Measurements from ENCODE around the gene ICAM2.

Gene ICAM2

GRCh38 chr17:63987221-63988126, 33.0 kb downstream of the ICAM2 start:
- no peak overlapping the region for H3K4me3 ChIP-seq (ENCODE audit: insufficient read depth, low read length, poor library complexity, severe bottlenecking)
- no peaks in the 10 kb centered on the region for H3K9me3 ChIP-seq (ENCODE audit: insufficient read depth, low read length)
- H3F3A ChIP-seq (ENCODE audit: insufficient read depth) = no peaks in the 10 kb centered on the region
- H3K36me3 ChIP-seq (ENCODE audit: low read length) = no peaks in the 10 kb centered on the region
- no peak overlapping the region for H3K4me2 ChIP-seq (ENCODE audit: low read depth, low read length, poor library complexity, severe bottlenecking)
- no peaks in the 10 kb centered on the region for H4K20me1 ChIP-seq (ENCODE audit: low read depth, low read length)
- no peak overlapping the region for H3K9ac ChIP-seq (ENCODE audit: low read length)
- H3K27ac ChIP-seq (ENCODE audit: low read depth, low read length) = no peak overlapping the region
- no peaks in the 10 kb centered on the region for H3K9me2 ChIP-seq (replicated peaks; ENCODE audit: insufficient read depth, low read length)
- no peak for TF ChIP-seq CTCF (IDR thresholded peaks at IDR 0.05; ENCODE audit: insufficient read depth, low read length, poor library complexity, severe bottlenecking)
- no peak for TF ChIP-seq EZH2phosphoT487 (conservative IDR thresholded peaks at IDR 0.05; ENCODE audit: low read length)
- H3K27me3 ChIP-seq (ENCODE audit: low read length) = no peaks in the 10 kb centered on the region
- H3K79me2 ChIP-seq (ENCODE audit: insufficient read depth, low read length) = no peaks in the 10 kb centered on the region
- H2AFZ ChIP-seq (ENCODE audit: low read depth, low read length, severe bottlenecking) = no peak overlapping the region

GRCh38 chr17:63986821-63987220, 33.6 kb downstream of the ICAM2 start:
- Histone ChIP-seq H2AFZ (ENCODE audit: low read depth, low read length, severe bottlenecking) (no peak overlapping the region), H3K27me3 (ENCODE audit: low read length) (no peaks in the 10 kb centered on the region), H3K36me3 (ENCODE audit: low read length) (no peaks in the 10 kb centered on the region), H3K27ac (ENCODE audit: low read depth, low read length) (no peak overlapping the region), H3K9me2 (replicated peaks; ENCODE audit: insufficient read depth, low read length) (no peaks in the 10 kb centered on the region), H3K79me2 (ENCODE audit: insufficient read depth, low read length) (no peaks in the 10 kb centered on the region), H3K9me3 (ENCODE audit: insufficient read depth, low read length) (no peaks in the 10 kb centered on the region), H3K9ac (ENCODE audit: low read length) (no peak overlapping the region), H3F3A (ENCODE audit: insufficient read depth) (no peaks in the 10 kb centered on the region), H3K4me3 (ENCODE audit: insufficient read depth, low read length, poor library complexity, severe bottlenecking) (no peak overlapping the region), H4K20me1 (ENCODE audit: low read depth, low read length) (no peaks in the 10 kb centered on the region), H3K4me2 (ENCODE audit: low read depth, low read length, poor library complexity, severe bottlenecking) (no peak overlapping the region)
- TF ChIP-seq CTCF (IDR thresholded peaks at IDR 0.05; ENCODE audit: insufficient read depth, low read length, poor library complexity, severe bottlenecking) = no peak
- TF ChIP-seq EZH2phosphoT487 (conservative IDR thresholded peaks at IDR 0.05; ENCODE audit: low read length) = no peak

GRCh38 chr17:63985387-63986140, 34.9 kb downstream of the ICAM2 start:
- H3K79me2 ChIP-seq (ENCODE audit: insufficient read depth, low read length) = no peaks in the 10 kb centered on the region
- no peaks in the 10 kb centered on the region for H3K27me3 ChIP-seq (ENCODE audit: low read length)
- H3K36me3 ChIP-seq (ENCODE audit: low read length) = no peaks in the 10 kb centered on the region
- TF ChIP-seq EZH2phosphoT487 (conservative IDR thresholded peaks at IDR 0.05; ENCODE audit: low read length) = no peak
- no peak for TF ChIP-seq CTCF (IDR thresholded peaks at IDR 0.05; ENCODE audit: insufficient read depth, low read length, poor library complexity, severe bottlenecking)
- H3K9ac ChIP-seq (ENCODE audit: low read length) = no peak overlapping the region
- no peak overlapping the region for H3K4me2 ChIP-seq (ENCODE audit: low read depth, low read length, poor library complexity, severe bottlenecking)
- H2AFZ ChIP-seq (ENCODE audit: low read depth, low read length, severe bottlenecking) = no peak overlapping the region
- no peaks in the 10 kb centered on the region for H3K9me3 ChIP-seq (ENCODE audit: insufficient read depth, low read length)
- no peaks in the 10 kb centered on the region for H4K20me1 ChIP-seq (ENCODE audit: low read depth, low read length)
- H3K27ac ChIP-seq (ENCODE audit: low read depth, low read length) = no peak overlapping the region
- H3K4me3 ChIP-seq (ENCODE audit: insufficient read depth, low read length, poor library complexity, severe bottlenecking) = no peak overlapping the region
- H3F3A ChIP-seq (ENCODE audit: insufficient read depth) = no peaks in the 10 kb centered on the region
- no peaks in the 10 kb centered on the region for H3K9me2 ChIP-seq (replicated peaks; ENCODE audit: insufficient read depth, low read length)
